GM19463 (cell line): ENCODE results near the gene NOX5.
"Not testable (repeated sequence)": the region's sequence is repeated elsewhere in the genome, so short reads cannot be mapped to it uniquely, and the experiment has no call there.

Experiments used
- ATAC-seq: cut with Tn5 transposase; IDR thresholded peaks from one replicate; pipeline ENCODE4 v1.9.1; 2021; ENCODE audit warnings: mild to moderate bottlenecking, moderate library complexity; ENCODE audit not compliant: unreplicated experiment

The NOX5 gene, protein sequence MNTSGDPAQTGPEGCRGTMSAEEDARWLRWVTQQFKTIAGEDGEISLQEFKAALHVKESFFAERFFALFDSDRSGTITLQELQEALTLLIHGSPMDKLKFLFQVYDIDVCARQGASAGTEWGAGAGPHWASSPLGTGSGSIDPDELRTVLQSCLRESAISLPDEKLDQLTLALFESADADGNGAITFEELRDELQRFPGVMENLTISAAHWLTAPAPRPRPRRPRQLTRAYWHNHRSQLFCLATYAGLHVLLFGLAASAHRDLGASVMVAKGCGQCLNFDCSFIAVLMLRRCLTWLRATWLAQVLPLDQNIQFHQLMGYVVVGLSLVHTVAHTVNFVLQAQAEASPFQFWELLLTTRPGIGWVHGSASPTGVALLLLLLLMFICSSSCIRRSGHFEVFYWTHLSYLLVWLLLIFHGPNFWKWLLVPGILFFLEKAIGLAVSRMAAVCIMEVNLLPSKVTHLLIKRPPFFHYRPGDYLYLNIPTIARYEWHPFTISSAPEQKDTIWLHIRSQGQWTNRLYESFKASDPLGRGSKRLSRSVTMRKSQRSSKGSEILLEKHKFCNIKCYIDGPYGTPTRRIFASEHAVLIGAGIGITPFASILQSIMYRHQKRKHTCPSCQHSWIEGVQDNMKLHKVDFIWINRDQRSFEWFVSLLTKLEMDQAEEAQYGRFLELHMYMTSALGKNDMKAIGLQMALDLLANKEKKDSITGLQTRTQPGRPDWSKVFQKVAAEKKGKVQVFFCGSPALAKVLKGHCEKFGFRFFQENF

DNA sequence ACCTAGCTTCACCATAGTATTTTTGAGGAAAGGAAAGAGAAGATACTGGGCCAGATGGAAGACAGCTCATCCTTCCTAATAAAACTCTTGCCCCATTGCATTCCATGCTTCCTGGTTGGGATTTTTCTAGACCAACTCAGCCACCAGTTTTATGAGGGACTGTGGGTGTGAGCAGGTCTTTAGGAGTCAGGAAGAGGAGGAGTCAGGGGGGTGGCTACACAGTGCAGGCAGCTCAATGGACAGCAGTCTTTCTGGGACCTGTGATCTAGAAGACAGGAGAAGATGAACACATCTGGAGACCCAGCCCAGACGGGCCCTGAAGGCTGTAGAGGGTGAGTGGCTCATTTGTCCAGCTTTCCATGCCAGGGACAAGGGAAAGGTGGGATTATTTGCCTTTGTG, at the start of gene NOX5:
TSS of gene NOX5 (plus strand) at position 242 of the 400 bp plus-strand sequence. CDS start at position 283, 41 bp downstream.
- no peak for ATAC-seq

DNA sequence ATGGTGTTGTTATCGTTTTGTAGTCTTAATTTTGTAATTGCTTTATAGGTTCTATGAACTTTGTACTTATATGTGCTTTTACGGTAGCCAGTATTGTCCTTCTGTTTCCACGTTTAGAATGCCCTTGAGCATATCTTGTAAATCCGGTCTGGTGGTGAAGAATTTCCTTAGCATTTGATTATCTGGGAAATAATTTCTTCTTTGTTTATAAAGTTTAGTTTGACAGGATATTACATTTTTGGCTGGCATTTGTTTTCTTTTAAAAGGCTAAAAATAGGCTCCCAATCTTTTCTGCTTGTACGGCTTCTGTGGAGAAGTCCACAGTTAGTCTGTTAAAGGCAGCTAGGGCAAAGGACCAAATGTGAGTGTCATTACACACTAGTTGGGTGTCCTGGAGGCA, 47.5 kb upstream of the NOX5 start:
- no peak for ATAC-seq

DNA sequence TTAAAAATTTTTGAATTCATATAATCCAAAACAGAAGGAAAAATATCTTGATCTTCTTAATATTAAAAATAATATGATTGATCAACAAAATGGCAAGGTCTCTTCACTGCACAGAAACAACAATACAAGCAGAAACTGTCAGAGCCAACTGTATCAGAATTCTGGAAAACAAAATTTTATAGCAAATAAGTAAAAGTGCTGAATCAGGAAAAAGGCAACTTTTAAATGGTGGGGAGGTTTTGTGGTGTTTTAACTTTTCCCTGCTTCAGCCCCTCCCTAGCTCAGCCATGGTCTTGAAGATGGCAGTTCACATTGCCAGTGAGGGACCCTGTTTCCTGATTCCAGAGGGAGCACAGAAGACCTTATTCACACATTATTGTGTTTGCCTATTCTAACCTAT, 46.5 kb upstream of the NOX5 start:
- ATAC-seq = no peak

DNA sequence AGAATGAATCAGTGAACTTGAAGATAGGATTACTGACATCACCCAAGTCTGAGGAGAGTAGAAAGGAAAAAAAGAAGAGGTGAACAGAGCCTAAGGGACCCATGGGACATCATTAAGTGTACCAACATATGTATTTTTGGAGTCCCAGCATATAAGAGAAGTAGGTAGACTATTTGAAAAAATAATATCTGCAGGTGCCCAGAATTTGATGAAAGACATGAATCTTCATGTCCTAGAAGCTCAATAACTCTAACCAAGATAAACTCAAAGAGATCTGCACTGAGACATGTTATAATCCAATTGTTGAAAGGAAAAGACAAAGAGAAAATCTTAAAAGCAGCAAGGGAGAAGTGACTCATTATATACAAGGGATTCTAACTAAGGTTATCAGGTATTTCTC, 45.2 kb upstream of the NOX5 start:
- no peak for ATAC-seq

DNA sequence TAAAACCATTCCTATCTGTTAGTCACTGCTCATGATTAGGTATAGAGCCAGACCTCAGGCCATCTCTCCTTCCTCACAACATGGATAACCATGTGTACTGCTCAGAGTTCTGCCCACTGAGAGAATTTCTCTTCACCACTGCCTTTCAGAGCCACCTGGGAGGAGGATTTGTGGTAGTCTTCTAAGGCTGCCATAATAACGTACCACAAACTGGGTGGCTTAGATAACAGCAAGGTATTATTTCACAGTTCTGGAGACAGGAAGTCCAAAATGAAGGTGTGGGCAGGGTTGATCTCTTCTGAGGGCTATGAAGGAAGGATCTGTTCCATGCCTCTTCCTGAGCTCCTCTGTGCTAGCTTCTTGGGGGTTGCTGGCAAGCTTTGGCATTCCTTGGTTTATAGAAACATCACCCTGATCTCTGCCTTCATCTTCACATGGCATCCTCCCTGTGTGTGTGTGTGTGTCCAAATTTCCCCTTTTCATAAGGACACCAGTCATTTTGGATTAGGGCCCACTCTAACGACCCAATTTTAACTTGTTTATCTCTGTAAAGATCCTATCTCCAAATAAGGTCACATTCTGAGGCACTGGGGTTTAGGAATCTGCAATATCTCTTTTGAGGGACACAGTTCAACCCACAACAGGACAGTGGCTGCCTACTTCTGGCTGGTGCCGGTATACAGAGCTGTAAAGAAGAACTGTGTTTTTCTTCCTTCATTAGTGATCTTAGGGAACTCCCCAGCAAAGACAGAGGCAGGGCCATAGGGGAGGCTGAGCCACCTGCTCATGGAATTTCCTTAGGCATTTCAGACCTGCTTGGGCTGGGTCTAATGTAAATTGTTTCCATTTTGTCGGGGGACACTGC, 42.1 kb upstream of the NOX5 start:
- no peak for ATAC-seq

DNA sequence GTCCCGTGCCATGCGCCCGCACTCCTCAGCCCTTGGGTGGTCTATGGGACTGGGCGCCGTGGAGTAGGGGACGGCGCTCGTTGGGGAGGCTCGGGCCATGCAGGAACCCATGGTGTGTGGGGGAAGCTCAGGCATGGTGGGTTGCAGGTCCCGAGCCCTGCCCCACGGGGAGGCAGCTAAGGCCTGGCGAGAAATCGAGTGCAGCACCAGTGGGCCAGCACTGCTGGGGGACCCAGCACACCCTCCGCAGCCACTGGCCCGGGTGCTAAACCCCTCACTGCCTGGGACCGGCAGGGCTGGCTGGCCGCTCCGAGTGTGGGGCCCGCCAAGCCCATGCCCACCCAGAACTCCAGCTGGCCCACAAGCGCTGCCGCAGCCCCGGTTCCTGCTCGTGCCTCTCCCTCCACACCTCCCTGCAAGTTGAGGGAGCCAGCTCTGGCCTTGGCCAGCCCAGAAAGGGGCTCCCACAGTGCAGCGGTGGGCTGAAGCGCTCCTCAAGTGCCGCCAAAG, 38.8 kb upstream of the NOX5 start:
- ATAC-seq = not testable (repeated sequence)

DNA sequence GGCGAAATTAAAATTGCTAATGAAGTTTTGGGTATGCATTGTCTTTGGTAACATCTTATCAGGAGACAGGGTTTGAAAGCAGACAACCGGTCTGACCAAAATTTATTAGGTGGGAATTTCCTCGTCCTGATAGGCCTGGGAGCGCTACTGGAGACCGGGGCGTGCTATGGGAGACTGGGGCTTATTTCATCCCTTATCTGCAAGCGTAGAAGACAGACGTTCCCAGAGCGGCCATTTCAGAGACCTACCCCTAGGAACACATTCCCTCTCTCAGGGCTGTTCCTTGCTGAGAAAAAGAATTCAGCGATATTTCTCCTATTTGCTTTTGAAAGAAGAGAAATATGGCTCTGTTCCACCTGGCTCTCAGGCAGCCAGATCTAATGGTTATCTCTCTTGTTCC, 37.1 kb upstream of the NOX5 start:
- not testable (repeated sequence) for ATAC-seq

DNA sequence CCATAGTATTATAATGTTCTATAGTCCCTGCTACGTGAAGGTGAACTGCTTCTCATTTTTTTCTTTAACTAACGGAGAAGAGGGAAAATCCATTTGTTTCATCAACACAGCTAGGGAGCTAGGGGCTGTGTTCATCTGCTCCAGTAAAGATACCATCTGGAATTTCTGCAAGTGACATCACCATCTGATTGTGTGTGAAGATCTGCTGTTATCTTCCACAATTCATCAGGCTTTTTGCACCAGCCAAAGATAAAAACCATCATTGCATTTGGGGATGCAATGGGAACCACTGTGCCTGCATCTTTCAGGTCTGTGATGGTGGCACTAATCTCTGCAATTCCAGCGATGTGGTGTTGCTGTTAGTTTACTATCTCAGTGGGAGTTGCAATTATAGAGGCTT, 35.5 kb upstream of the NOX5 start:
- no peak for ATAC-seq

DNA sequence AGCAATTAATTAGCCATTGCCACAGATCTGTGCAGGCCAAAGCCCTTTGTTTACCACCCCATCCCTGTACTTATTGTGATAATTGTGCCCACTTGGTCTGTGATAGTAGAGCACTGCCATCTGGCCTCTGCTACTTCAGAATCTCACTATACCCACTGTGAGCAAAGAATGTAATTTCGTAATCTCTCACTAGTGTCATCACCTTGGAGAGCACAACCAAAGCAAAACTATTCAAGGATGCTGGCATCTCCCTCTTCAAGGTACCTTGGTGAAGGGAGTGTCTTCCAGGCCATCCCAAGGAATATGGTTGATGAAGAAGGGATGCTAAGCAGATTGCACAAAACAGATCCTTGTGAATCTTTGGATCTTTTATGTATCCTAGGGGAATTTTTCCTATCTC, 34.7 kb upstream of the NOX5 start:
- no peak for ATAC-seq

DNA sequence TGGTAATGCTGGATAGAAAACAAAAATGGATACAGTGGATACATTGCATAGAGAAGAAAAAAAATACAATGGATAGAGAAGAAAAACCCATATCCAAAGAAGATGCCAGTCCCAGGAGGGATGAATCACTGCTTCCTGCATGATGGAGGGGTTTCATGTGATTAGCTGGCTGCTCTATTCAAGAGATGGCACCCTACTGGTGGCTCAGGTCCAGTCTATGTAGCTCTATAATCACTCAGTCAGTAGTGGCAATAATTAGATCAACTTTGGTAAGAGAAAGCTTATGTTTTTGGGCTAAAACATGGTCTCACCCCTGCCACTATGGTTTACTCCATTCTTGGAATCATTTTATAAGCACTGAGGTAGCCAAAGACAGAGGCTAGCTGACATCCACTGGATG, 33.7 kb upstream of the NOX5 start:
- no peak for ATAC-seq

DNA sequence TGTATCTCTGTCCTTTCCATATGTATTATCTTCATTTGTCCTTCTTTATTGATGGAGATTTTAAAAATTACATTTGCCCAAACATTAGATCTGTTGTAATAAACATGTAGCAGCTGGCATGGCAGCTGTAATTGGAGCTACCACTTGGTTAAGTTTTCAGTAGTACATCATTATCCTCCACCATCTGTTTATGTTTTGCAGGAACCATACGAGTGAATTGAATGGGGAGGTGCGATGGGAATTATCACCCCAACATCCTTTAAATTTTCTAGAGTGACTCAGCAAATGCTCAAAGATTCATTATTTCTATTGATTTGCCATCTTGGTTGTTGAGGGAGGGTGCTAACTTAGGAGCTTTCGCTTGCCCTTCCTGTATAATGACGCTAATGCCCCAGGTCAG, 32.6 kb upstream of the NOX5 start:
- ATAC-seq = no peak

DNA sequence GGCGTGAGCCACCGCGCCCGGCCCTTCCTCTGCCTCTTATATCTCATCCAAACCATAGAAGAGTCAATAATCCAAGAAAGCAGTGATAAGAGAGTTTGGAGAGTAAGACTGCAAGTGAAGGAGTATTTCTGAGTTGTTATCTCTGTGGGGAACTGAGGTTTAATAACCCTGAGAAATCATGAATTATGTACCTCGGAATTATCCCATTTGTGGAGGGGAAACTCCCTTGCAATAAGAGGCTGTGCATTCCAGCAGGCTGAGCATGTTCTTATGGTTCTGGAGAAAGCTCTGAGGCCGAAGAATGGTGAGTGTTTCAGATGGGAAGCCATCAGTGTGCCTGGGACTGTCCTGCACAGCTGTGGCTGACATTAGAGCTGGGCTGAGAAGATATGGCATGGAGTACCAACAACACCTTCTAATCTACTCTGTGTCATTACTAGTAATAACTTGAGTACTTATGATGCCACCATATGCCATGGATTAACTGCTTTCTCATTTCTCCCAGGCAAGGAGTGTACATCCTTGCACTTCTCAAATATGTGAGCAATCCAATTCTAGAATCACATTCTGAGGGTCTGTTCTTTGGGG, 31.4 kb upstream of the NOX5 start:
- ATAC-seq = no peak

DNA sequence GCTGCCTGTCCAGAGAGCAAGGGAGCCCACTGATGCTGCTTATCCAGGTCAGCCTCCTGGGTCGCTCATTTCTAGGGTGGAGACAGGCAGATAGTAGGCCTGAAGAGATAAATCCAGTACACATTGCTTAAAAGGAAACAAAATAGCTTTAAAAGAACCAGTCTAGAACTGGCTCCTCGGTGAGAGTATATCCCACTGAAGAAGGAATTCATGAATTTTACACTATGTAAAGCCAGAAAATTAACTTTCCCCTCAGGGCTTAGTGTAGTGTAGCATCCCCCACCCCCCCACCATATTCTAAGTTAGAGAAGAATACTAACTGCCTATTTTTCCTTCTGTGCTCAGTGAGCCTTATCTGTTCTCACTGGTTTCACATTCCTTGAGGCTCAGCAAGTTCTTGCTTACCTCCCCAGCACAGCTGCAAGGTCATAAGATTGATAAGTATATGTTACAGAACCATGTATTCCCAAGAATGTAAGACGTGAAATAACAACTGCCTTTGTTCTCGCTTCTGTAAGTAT, 30.5 kb upstream of the NOX5 start:
- no peak for ATAC-seq

DNA sequence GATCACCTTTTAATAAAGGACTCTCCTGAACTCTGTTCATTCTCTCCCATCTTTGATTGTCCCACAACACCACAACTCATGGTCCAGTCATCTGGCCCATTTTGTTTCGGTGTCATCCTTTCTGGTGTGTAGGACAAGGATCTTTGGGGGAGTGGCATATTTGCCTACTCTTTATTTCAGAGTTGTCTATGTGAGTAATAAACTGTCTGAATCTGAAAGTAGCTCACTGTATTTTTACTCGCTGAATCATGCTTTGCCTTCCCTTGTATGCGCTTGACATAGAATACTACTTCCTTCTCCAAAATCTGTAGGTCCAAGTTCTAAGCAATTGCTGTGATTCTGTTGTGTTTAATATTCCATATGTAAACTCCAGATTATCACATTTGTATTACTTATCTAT, 29.9 kb upstream of the NOX5 start:
- ATAC-seq = no peak

DNA sequence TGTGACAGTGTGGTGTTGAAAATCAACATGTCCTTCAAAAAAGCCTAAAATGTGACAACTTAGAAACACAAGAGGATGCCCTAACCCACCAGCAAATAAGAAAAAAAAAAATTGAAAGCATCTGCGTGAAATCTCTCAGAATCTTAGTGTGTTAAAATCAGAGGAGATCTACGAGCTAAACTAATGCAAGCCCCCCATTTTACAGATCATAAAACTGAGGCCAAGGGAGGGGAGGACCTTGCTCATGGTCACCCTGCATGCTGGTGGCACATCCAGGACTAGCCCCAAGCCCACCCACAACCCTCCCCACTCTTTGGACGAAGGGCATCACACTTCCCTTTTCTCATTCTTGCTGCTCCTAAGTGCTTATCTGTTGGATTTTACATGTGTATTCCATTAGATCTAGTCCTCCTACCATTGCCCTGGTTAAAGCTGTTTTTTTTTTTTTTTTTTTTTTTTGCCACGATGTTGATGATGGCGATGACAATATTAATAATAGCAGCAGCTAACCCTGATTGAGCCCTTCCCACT, 29.1 kb upstream of the NOX5 start:
- no peak for ATAC-seq

DNA sequence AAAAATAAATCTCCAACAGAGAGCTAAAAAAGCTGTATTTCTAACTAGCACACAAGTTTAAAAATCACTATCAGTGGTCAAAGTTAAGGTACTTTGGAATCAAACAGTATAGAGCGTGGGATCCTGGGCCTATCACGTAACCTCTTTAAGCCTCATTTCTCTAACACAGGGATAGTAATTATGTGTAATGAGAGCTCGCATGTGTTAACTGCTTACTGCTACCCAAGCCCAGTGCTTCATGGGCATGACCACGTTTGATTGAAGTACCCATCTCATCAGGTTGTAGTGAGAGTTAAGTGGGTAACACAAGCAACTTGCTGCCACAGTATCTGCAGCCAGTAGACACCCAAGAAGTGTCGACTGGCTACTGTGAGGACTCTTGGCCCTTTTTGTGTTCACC, 28.2 kb upstream of the NOX5 start:
- ATAC-seq = no peak

DNA sequence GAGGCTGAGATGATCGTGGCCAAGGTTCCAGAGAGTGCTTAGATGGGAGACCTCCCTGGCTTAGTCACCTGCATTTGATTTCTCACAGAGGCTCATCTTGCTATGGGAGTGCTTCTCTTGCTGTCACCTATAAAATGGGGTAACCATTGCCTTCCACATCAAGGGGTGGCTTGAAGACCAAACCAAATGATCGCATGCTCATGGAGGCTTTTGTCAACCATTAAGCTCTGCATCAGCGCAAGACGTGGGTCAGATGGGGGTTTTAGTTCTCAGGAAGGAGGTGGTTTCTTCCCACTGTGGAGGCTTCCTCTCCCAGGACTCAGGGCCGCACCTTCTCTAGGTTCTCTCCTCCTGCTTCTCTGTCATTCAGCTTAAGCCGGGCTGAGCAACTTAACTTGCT, 27.4 kb upstream of the NOX5 start:
- ATAC-seq = no peak

DNA sequence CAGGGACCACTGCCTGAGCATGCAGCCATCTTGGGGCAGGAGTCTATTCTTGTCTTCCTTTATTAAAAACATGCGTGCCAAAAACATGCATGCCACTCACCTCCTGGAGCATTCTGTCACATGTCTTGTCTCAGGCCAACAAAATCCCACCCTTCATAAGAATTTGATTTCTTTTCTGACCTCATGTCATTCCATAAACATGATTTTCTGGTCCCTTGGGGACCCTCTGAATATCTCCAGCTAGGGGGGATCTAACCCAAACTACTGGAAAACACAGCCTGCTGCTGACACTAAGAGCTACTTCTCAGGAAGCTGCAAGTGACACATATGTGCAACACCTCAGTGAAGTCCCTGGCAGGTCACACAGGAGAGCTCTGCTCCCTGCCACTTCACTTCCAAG, 26.8 kb upstream of the NOX5 start:
- ATAC-seq = no peak

DNA sequence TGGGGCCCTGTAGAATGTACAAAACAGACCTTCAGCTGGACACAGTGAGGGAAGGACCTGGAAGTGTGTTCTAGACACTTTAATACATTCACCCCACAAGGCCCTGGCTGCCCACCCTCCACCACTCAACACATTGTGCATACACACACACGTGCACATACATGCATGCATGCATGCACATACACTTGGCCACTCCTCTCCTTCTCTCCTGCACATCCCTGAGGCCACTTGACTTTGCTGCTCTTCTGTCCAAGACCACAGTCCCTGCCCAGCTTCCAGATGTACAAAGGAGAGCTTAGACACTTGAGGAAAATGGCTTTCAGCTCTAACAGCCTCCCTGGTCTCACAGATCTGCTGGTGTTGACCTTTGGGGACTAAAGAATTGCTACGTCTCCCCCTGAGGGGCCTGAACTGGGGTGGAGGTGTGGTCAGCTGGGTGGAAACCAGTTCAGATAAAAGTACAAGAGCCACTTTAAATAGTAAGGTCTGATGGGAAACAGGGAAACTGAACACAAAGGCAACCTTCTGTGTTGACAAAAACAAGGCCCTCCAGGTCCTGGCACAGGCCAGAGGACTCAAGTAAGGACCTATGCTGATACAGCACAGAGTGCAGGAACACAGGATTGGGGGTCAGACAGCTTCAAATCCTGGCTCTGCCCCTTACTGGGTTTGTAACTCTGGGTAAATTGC, 24.8 kb upstream of the NOX5 start:
- no peak for ATAC-seq
